Pulmonary artery endothelial cell (primary cell): Measurements from ENCODE around the gene ZFAND5. TPM values are rescaled to one million over a fixed set of nuclear protein-coding genes. Genes with fewer than 3 reads are reported as not detected.

Experiments
- DNase-seq: peaks from one replicate; pipeline ENCODE4 v3.0.0-alpha.2; 2011; ENCODE audit warnings: low read depth, low spot score
- total RNA-seq: library from RNA; depleted of rRNA; stranded (reverse); fragments of >200 nt; gene quantifications from 2 replicates; pipeline ENCODE4 v1.2.3, GENCODE V29; 2014

Gene ZFAND5
- total RNA-seq, 1 donor from 2014 or later, result 119 TPM

DNA sequence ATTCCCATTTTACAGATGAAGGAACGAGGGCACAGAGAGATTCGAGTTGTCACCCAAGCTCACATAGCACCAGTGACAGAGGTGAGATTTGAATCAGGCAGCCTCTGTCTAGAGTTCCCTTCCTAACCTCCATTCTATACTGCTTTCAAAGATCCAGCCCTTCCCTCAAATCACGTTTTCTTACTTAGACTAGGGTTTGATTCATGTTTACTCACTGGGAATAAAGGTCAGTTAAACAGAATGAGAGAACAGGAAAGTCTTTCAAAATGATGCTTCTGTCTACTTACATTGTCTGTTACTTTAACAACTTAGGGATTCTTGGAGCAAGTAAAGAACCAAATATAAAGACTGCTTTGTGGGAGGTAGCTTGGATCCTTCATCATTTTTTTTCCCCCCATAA, 40.0 kb downstream of the ZFAND5 start:
- DNase-seq, result no peak

DNA sequence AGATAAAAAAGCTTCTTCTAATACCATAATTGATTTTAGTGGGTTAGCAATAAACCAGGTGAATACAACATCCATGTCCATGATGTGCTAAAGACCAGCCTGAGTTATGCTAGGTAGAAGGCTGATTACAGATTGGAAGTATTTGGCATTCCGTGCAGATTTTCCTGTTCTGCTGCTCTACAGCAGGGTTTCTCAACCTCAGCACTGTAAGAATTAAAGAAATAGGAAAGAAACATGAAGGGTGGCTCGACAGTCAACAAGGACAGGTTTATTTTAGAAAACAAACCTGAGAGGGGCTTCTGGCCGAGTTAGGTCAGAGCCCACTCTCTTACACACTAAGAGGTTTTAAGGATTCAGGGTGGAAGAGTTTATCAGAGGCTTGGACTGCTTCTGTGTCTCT, 42.3 kb downstream of the ZFAND5 start:
- no peak for DNase-seq

DNA sequence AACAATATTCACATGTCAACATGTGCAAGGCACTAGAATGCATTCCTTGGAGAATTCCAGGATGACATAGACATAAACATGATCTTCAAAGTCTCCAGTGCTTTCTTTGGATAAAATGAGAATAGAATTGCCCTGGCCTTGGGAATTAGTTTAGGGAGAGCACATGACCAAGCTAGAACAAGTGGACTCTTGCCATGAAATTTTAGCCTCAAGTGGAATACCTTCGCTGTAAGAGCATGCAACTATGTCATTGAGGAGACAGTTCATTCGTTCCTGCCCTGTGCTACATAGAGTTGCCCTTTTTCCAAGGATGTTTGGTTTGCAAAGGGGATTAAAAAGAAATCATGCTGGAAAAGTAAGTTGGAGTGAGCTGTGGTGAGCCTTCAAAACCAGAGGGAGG, 42.7 kb downstream of the ZFAND5 start:
- no peak for DNase-seq

DNA sequence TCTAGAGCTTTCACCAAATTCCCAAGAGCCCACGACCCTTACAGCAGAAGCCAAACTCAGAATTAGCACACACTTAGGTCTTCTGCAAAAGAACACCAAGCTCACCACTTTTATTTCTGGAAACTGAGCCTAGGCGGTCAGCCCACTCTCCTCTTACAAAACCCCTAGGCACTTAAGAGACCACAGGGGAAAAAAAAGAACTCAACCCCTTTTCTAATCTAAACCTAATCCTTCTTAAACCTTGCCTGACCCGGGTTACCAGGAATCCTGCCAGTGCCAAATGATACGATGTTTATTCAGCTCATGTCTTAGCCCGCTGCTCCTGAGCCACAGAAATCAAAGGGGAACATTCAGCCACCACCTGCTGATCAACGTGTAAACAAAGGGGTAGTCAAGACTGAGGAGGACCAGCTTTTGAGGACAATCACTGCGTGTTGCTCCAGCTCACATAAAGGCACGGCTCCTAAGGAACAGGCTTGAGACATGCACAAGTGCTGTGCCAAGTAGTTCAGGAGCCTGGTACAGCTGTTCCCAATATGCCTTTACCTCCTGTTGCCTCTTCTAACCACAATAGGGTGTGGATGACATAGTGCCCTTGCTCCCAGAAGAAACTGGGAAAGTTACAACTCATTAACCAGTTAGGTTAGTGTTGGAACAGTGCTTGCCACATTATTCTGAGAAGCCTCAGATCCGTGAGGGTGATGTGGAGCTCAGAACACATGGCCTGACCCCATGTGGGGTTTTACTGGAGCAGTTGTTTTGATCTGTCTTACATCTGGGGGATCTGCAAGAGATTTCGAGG, 49.3 kb downstream of the ZFAND5 start:
- DNase-seq, result no peak

DNA sequence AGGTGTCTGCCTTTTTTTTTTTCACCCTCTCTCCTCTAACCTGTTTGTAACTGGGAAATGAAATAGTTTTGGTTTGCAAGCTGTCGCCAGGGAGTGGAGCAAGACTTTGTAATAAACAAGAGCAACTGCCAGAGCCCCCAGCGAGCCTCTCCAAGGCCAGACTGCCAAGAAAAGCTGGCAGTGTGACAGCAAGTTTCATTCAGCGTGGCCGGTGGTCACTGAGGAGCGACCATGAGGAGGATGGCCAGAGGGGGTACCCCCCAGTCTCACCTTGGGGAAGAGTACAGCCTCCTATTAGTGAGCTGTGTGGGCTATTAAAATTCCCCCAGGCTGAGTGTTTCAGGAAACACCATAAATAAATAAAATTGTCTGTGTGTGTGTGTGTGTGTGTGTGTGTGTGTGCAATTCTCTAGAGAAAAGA, 49.9 kb downstream of the ZFAND5 start:
- DNase-seq, result no peak

DNA sequence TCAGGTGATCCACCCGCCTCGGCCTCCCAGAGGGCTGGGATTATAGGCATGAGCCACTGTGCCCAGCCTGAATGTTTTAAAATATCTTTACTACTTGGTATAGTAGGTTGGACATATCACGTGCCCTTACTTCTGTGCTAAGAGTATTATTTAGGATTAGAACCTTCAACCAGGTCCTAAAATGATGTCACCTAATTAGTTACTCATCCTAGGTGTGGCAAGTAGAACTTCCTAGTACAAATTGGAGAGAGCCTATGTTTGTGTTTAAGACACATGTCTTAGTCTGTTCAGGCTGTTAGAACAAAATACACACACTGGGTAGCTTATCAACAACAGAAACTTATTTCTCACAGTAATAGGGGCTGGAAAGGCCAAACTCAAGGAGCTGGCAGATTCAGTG, 51.5 kb downstream of the ZFAND5 start:
- DNase-seq, result no peak

DNA sequence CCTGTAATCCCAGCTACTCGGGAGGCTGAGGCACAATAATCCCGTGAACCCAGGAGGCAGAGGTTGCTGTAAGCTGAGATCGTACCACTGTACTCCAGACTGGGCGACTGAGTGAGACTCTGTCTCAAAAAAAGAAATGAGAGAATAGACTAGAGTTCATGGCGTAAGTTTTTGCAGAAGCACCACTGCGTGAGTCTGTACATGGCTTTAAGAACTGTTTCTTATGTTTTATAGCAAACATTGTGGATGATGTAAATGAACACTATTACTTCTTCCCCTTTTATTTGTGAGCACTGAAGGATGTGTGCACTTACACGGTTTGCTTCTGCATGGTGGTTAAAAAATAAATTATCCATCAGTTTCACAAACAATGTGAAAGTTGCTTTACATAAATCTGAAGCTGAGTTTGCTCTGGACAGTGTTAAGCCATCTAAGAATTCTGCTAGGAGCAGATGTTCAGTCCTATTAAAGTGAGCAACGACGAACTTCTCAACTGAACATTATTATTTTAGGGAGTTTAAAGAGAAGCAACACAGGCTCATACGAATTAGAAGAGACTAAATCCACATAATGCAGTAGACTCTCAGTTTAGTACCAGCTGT, 52.5 kb downstream of the ZFAND5 start:
- DNase-seq, result no peak

DNA sequence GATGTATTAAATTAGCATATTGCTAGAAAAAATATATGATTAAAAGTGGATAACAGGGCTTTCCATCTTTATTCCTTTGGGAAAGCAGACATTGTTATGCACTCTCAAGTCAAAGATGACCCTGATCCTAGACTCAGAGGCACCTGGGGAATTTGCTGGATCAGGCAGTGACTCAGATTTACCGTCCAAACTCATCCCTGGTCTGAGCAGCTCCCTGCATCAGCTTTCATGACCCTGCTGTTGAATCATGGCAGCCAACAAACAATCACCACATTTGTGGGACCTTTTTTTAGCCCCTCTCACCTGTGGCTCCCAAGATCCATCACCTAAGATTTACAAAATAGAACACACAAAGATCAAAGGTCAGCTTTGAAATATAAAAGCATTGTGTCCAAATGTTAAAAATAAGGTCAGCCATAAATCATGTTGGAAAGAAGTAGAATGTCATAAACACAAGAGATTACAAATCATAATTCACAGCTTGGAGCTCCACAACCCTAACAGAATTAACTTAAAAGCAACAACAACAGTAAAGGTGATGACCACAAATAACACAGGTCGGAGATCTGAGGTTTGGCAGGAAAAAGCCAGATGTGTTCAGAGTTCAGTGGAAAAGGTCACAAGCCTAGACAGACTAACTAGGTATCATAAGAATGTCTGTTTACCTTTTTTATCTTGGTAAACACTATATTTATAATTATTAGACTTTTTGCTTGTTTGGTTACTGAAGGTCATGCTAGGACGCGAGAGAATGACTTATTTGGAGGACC, 55.5 kb downstream of the ZFAND5 start:
- no peak for DNase-seq

DNA sequence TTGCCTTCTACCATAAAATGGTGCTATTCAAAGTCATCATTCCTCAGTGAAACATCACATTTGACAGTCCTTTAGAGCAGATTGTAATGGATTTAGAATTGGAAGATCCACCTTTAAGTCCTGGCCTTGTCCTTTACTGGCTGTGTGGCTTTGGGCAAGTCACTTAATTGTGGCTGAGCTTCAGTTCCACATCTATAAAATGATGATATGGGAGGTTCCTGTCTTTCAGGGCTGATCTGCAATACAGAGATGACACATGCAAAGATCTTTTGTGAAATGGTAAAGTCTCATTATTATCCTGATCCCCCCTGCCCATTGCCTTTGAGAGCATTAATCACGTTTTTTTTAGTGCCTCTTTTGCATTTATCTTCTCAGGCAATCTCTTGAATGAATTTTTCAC, 58.2 kb downstream of the ZFAND5 start:
- DNase-seq, result no peak

DNA sequence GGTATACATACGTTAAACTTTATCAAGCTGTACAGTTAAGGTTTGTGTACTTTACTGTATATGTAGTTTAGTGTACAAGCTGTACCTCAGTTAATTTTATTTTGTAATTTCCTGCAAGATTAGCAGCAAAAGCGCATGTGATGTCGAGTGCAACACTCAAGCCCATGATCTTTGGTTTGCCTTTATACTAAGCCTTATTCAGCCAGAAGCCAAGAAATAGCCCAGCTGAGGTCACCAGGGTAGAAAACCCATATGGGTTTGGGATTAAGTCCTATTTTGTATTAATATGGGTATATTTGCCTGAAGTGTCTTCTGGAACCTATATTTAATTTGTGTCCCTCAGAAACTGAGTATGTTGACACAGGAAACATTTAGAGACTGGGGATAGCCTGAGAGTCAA, 59.3 kb downstream of the ZFAND5 start:
- DNase-seq, result no peak

DNA sequence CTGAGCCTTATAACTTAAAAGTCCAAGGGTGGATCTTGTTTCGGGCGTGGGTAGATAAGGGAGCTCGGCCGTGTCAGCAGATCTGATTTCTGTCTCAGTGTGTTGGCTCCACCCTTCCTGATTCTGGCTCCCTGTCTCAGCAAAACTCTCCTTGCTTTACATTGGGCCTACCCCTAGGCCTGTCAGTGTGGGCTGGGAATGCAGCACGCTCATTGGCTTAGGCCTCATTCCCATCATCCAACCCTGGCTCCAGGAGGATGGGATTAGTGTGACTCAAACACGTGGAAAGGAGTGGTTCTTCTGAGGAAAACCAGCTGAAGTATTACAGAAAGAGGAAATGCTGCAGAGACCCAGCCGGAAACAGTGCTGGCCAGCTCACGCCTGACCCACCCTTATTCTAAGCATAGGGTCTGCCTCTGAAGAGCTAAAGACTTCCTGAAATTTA, 59.9 kb downstream of the ZFAND5 start:
- DNase-seq, result peak; percentile 83

DNA sequence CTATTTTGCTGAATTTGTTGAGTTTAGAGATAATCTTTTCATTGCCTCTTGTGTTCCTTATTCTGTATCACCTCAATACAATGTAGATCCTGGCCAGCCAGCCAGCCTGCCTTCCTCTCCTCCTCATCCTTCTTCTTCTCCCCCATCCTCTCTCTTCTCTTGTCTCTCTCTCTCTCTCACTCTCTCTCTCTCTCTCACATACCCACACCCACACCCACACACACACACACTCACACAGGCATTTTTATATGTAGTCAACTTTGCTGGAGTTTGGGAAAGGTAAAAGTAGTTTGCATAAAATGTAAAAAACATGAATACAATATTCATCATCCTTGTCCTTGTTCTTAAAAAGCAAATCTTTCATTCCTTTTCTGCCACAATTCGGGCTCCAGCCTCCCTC, 60.5 kb downstream of the ZFAND5 start:
- no peak for DNase-seq

Other genes with a start within 250 kb of the ZFAND5 start
- not detected in 2 replicates for gene GDA, start 215.8 kb downstream of the ZFAND5 start, total RNA-seq
- 0.46 and 0.99 TPM in 2 replicates for gene TMC1, start 156.4 kb upstream of the ZFAND5 start, total RNA-seq